Right renal pelvis (tissue), 4 donors: ENCODE data around the gene SNAP91. TPM values are rescaled to one million over a fixed set of nuclear protein-coding genes. Genes with fewer than 3 reads are reported as not detected.
"Not testable (repeated sequence)": the region's sequence is repeated elsewhere in the genome, so short reads cannot be mapped to it uniquely, and the experiment has no call there.

Source experiments
- DNase-seq, 4 donors: peaks; one replicate each; pipeline ENCODE4 v3.0.0-alpha.2; 2013; ENCODE audit warnings: low read depth in 4 of 4, low spot score in 3 of 4, missing footprints in 1 of 4
- polyA plus RNA-seq, 4 donors: library from polyadenylated mRNA; unstranded; fragments of 120-200 nt; gene quantifications; one replicate each; pipeline ENCODE4 v1.2.1, GENCODE V29; 2013; ENCODE audit not compliant: insufficient read length in 4 of 4

Gene SNAP91
- polyA plus RNA-seq, 4 donors, result 0.65 to 1.0 (median 0.83) TPM

DNA sequence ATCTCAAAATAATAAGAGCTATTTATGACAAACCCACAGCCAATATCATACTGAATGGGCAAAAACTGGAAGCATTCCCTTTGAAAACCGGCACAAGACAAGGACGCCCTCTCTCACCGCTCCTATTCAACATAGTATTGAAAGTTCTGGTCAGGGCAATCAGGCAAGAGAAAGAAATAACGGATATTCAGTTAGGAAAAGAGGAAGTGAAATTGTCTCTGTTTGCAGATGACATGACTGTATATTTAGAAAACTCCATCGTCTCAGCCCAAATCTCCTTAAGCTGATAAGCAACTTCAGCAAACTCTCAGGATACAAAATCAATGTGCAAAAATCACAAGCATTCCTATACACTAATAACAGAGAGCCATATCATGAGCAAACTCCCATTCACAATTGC is 158.4 kb downstream of the SNAP91 start:
- not testable (repeated sequence) for DNase-seq

DNA sequence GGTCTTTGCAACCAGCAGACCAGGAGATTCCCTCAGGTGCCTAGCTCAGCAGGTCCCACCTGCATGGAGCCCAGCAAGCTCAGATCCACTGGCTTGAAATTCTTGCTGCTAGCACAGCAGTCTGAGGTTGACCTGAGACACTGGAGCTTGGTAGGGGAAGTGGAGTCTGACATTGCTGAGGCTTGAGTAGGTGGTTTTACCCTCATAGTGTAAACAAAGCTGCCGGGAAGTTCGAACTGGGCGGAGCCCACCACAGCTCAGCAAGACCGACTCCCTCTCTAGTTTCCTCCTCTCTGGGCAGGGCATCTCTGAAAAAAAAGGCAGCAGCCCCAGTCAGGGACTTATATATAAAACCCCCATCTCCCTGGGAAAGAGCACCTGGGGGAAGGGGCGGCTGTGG is 162.3 kb downstream of the SNAP91 start:
- DNase-seq, result no peak

DNA sequence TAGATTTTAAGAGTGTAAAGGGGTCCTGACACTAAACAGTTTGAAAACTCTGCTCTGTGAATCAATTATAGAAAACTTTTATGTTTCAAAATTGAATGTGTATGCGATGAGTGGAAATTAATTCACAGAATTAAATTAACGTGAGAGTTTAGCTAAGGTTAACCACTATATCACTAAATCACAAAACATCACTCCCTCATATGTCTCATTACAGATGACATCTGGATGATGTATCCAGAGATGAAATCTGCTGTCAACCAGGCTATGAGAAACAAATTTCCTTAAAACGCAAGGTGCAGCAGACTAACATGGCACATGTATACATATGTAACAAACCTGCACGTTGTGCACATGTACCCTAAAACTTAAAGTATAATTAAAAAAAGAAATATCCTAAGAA is 169.2 kb downstream of the SNAP91 start:
- DNase-seq, result no peak

DNA sequence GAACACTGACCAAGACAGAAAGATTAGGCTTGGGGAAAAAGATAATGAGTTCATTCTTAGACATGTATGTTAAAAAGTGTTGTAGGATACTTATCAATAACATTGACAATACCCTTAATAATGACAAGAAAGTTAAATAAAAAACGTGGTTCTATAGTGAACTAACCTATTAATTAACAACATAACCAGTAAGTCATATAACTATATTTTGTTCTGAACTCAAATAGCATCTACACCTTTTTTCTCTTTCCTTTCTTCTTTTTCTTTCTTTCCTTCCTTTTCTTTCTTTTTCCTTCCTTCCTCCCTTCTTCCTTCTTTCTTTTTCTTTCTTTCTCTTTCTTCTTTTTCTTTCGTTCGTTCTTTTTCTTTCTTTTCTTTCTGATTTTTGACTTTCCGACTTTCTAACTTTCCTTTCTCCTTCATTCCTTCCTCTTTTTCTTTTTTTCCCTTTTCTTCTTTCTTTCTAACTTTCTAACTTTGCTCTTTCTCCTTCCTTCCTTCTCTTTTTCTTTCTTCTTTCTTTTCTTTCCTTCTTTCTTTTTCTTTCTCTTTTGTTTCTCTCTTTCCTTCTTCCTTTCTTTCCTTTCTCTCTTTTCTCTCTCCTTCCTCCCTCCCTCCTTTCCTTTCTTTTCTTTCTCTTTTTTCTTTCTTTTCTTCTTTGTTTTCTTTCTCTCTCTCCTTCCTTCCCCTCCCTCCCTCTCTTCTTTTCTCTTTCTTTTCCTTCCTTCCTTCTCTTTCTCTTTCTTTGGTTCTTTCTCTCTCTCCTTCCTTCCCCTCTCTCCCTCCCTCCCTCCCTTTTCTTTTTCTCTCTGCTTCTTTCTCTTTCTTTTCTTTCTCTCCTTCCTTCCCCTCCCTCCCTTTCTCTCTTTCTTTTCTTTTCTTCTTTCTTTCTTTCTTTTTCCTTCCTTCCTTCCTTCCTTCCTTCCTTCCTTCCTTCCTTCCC is 172.0 kb downstream of the SNAP91 start:
- no peak for DNase-seq

DNA sequence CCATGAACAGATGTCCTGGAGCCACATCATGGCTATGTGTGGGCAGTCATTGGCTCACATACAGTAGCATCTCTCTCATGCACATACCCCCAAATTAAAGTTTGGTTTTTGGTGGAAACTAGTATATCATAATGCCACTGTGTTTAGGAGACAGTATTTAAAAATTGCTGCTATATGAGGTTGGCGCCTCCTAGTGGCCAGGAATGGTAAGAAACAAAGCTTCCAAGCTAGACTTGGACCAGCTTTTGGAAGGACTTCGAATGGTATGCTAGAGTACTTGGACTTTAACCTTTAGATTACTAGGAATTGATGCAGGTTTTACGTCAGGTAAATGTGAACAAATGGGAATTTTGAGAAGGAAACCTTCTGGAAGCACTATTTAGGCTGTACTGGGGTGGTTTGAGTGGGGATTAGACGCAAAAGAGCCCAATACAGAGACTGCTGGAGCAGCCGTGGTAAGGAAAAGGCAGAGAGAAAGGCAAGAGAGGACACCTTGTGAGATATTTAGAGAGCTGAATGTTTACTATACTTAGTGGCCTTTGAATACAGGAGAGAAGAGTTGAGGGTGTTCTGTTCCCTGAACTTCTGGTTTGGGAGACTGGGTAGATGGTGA is 172.8 kb downstream of the SNAP91 start:
- no peak for DNase-seq

DNA sequence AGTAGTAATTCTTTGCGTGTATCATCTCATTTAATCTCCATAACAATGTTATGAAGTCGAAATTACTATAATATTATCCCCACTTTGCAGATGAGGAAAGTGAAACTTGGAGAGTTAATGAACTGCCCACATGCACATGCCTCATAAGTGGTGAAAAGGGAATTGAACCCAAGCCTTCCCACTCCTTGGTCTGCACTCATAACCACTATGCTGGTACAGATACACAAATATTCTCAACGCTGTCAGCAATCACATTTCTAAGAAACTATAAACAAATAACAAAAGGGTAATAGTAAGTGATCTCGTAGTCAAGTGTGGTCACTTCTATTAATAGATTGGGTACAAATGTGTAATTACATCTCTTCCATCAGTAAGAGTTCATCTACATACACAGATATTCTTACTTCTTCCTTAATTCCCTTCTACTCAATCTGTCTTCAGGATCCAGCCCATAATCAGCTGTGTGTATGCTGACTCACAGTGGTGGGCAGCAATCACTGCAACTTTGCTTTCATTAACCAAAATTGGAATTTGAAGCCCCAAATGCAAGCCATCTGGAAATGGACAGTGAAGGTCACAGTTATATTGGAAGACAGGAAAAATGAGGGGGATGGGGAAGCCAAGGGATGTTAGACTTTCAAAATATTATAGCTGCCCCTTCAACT is 190.0 kb downstream of the SNAP91 start:
- no peak for DNase-seq

DNA sequence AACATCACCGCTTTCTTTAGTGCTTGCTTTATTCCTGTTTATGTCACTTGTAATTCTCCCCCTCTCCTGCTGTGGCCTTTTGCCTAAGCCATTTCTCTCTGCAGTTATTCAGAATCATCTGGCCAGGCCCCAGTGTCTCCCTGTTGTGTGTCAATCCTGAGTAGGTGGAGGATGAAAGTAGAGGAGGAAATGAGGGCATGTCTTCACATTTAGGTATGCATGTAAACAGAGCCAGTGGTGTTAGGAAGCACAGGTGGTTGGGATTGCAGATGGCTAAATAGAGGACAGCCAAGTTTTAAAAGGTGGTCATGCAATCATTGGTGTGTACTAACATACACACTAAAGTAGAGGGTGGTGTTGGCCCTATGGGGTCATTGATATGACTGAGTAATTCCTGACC is 191.4 kb downstream of the SNAP91 start:
- DNase-seq, result no peak

DNA sequence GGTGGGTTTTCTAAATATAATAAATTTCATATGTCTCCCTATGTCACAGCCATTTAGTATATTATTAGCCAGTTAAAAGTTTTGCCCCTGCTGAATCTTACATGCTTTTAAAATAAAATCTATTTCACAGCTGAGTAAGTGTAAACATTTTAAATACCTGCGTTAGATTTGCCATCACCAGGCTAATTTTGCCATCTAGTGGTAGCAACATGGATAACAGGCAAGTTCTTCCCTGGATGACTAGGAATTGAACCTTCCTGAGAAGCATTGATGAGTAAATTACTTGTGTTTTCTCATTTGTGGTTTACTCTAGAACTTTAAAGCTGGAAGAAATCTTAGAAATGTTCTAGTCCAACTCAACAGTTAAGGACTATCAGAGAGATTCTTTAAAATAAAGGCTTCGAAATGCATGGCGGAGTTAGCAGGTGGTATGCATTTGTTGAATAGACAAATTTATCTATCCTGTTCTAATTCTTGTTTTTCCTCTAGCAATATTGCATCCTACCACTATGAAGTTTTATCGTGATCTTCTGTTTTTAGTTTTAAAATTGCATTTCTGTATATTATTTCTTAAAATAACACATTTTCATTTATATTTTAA is 193.9 kb downstream of the SNAP91 start:
- peak in 3 of 4 donors; percentile 21 to 51 (median 33) for DNase-seq

DNA sequence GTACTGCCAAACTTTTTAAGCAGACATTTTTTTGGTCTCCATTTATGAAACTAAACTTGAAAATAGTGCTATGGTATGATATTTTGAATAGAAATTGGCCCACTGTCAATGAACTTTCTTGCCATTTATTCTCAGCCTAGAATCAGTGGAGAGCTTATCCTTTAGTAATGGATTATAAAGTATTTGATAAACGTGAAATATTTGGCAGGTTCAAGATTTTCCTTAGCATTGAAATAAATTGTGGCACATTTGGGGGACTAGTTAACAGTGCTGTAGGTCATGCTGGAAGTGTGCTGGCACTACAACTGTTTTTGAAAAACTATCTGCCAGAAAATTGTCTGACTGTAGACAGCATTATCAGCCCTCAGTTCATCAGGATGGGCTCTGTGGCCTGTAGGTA is 194.4 kb downstream of the SNAP91 start:
- DNase-seq, result no peak

DNA sequence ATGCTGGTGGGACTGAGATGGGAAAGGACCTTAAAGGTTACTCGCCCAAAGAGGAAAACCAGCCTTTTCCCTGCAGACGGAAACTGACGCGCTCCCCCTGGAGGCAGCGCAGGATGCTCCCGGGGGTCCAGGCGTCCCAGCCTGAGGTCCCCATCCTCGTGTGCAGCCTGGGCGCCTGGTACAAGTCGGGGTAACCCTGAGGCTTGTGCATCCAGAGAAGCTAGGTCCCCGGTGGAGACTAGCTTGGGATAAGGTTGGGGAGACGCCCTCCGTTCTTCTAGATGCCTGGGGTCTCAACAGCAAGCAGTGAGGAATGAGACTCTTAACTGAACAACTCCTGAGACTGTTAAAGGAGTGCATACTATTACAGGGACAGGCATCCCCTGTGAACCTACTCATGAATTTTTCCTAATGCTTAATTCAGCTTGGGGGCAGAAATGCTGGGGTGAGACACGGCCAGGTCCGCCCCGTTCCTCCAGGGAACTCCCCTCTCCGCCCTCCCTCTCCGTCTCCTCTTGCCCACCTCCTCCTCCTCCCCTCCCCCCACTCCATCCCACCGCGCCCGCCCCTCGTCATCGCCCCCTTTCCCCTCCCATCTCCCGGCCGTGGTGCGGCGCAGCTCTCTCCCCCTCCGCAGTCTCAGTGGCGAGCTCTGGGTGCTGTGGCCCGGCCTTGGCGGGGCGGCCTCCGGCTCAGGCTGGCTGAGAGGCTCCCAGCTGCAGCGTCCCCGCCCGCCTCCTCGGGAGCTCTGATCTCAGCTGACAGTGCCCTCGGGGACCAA is 196.8 kb downstream of the SNAP91 start, which contains the start of gene PRSS35:
Gene PRSS35, plus strand, starts transcription at position 634 of the 781 bp plus-strand sequence. CDS start 10,908 bp downstream, outside the sequence.
- DNase-seq, result peak in 2 of 4 donors; percentile 39 to 43

DNA sequence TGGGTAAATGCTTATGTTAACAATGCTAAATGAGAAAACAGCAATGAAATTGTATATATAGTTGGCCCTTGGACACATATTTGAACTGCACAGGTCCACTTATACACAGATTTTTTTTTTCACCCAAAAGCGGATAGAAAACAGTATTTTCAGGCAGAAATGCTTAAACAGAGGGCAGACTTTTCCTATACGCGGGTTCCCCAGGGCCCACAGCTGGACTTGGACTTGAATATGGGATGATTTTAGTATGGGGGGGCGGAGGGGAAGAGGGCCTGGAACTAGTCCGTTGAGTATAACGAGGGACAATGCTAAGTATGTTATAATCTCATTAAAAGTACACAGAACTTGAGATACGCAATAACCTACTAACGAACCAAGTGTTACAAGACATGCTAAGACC is 197.6 kb downstream of the SNAP91 start:
- DNase-seq, result no peak

DNA sequence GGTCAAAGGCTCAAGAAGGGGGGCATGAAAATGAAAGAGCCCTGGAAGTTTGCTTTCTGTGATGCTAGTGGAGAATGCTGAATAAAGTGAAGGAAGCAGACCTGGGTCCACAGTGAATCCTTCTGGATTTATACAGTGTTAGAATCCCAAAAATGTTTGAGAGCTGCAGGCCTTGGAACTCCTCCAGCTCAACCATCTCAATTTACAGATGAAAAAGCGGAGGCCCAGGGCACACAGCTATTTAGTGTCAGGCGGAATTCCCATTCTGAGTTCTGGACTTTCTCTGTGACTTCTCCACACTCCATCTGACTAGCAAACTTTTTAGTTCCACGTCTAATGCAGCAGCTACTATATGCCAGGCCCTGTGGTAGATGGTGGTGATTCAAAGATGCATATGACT is 198.1 kb downstream of the SNAP91 start:
- DNase-seq, result no peak

DNA sequence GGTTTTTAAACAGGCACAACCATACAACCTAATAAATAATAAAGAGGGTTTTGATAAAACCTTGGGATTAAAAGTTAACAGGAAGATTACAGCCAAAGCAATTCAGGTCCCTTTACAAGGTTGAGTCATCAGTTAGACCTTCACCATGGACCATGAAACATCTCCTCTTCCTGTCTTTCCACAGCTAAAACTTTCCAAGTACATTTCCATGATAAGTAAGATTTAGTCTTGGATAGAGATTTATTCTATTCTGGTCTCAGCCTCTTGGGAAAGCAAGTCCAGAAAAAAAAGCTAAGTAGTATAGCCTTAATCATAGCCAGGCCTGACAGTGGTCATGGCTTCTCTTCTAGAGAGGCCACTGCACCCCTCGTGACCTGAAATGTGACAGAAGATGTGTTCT is 199.5 kb downstream of the SNAP91 start:
- DNase-seq, result no peak

DNA sequence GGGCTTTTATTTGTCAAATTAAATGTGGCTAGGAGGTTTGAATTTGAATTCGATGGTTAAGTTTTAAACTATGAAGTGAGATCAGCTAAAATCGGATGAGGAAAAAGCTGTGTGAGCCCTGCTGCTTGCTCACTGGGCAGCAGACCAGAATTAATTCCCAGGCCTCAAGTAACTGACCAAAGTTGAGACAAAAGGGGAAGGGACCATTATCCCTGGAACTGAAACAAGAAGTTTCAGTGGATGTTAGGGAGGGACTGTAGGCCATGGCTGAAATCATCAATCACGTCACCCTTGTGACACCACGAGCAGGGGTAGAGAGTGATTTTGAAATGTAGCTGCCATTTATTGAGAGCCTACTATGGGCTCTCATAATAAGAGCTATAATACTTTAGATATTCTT is 203.5 kb downstream of the SNAP91 start:
- DNase-seq, result no peak

Other genes with a start within 250 kb of the SNAP91 start
- 10 to 100 TPM; 42.8 to 48.6 (median 47.0) TPM for gene PRSS35, start 196.6 kb downstream of the SNAP91 start, polyA plus RNA-seq
- under 1 TPM in 1 of 4 donors, not detected in 3; 0.05 TPM for gene RIPPLY2, start 144.3 kb upstream of the SNAP91 start, polyA plus RNA-seq
- 10 to 100 TPM in 2 of 4 donors, 1 to 10 TPM in 2; 9.6 to 13.2 (median 10.4) TPM for gene CYB5R4, start 150.6 kb upstream of the SNAP91 start, polyA plus RNA-seq